ENCODE measurements around the gene BBS9.

DNA sequence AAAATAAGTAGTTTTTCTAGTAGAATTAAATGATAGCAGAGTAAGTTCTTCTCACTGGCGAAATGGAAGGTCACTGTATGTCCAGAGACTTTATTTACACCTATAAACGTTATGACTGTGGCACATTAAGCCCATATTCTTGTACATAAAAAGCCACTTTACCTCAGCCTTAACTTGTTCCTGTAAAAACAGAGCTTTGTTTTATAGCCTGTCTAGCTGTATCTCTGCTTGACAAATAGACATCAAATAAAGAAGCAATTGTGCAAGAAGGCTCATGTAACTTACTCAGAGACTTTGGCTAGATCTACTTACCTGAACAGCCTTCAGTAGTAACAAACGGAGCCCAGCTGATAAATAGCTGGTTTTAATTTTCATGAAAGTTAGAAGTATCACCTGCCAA, 451.9 kb downstream of the BBS9 start:
- TF ChIP-seq TAF1 (IDR thresholded peaks at IDR 0.05; ENCODE audit: low read depth, low read length) (no peak), POLR2AphosphoS5 (IDR thresholded peaks at IDR 0.05; ENCODE audit: low read depth, low read length) (no peak)

Measured in GM12891 (cell line).